ENCODE data around the gene SH3GL1. TPM values are rescaled to one million over a fixed set of nuclear protein-coding genes. Genes with fewer than 3 reads are reported as not detected.

The SH3GL1 gene
- total RNA-seq, 2 experiments from 2014 or later, result 39.3 to 40.9 TPM

DNA sequence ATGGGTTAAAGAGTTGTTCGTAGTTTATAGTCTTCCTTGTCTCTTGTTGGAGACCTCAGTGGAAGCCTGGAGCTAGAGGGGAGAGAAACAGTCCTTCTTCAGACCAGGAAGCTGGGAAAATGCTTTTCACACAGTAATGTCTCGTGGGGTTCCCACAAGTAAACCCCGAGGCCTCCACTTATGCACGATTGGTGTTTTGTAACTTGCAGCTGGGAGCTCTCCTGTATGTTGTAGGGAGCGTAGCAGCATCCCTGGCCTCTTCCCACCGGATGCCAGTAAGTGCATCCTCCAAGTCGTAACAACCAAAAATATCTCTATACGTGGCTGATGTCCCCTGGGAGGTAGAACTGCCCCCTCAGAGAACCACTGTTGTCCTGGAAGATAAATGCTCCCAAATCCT is 5.6 kb upstream of the SH3GL1 start:
- intact Hi-C loops (cut with DNase I, micrococcal nuclease), result loop anchor here in 1 of 2 experiments (10.0 kb wide), 2 partner anchors 389 to 1219 kb away; partner anchors contain the start of genes FEM1A, SAFB and SAFB2
- peak overlapping the region; percentile 63 for H3K4me3 Mint-ChIP-seq
- H3K4me1 ChIP-seq (ENCODE audit: insufficient read depth, low read length), result peaks cover 19% of the 10 kb centered on the region
- no peak overlapping the region for H3K27ac ChIP-seq (ENCODE audit: low read depth in 1 of 2, low read length in 2 of 2)
- ATAC-seq (ENCODE audit: poor library complexity), result no peak
- H3K27ac Mint-ChIP-seq, result no peak overlapping the region
- ChIA-PET CTCF (no interaction called here), POLR2A (no interaction called here)
- no peaks in the 10 kb centered on the region for H3K9me3 ChIP-seq (ENCODE audit: control insufficient read depth in 1 of 2, insufficient read depth in 1 of 2, low read length in 2 of 2)
- peaks cover 7% of the 10 kb centered on the region for H3K36me3 ChIP-seq (ENCODE audit: insufficient read depth, low read length)
- H3K27me3 Mint-ChIP-seq, result no peaks in the 10 kb centered on the region
- H3K4me1 Mint-ChIP-seq (ENCODE audit: low read depth), result peaks cover 29% of the 10 kb centered on the region
- DNase-seq, result no peak
- H3K36me3 Mint-ChIP-seq (ENCODE audit: low read depth), result peaks cover 16% of the 10 kb centered on the region
- TF ChIP-seq CTCF (IDR thresholded peaks at IDR 0.05), result no peak
- H3K9me3 Mint-ChIP-seq, result no peaks in the 10 kb centered on the region
- H3K4me3 ChIP-seq (ENCODE audit: low read length), result no peak overlapping the region
- H3K27me3 ChIP-seq (ENCODE audit: control insufficient read depth in 1 of 2, insufficient read depth in 2 of 2, low read length in 2 of 2), result no peaks in the 10 kb centered on the region

DNA sequence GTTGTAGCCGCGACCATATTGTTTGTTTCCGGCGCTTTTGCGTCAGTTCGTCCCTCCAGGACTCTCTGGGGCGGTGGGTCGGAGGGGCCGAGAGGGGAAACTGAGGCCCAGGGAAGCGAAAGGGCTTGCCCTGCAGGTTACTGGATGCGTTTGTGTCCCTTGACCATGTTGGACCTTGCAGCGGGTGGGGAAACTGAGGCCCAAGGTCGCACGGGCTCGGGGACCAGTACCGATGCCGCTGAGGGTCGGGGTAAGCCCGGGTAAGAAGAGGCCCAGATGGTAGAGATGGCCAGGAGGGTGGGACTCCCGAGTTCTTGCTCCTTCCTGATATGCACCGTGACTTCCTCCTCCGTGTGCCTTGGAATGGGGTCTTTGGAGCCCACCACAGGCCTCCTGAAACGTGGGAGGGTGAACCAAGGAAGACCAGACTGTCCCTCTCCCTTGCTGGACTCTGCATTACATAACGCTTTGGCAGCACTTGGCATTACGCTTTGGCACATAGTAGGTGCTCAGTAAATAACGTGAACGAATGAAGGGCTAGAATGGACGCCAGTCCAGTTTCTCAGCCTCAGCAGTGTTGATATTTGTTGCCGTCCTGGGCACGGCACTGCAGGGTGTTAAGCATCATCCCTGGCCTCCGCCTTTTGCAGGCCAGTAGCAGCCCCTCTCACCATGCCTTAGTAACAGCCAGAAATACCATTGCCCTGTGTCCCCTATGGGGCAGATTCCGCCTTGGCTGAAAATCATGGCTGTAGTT is 2.8 kb upstream of the SH3GL1 start:
- H3K4me3 Mint-ChIP-seq, result peak overlapping the region; percentile 86
- ATAC-seq (ENCODE audit: poor library complexity) (no peak), DNase-seq (no peak)
- H3K27ac Mint-ChIP-seq, result peak overlapping the region; percentile 69
- no peaks in the 10 kb centered on the region for H3K9me3 Mint-ChIP-seq
- peaks cover 41% of the 10 kb centered on the region for H3K4me1 ChIP-seq (ENCODE audit: insufficient read depth, low read length)
- H3K4me3 ChIP-seq (ENCODE audit: low read length), result peak overlapping the region; percentile 85
- no peaks in the 10 kb centered on the region for H3K27me3 ChIP-seq (ENCODE audit: control insufficient read depth in 1 of 2, insufficient read depth in 2 of 2, low read length in 2 of 2)
- H3K36me3 ChIP-seq (ENCODE audit: insufficient read depth, low read length), result peaks cover under 1% of the 10 kb centered on the region
- no peak for TF ChIP-seq CTCF (IDR thresholded peaks at IDR 0.05)
- ChIA-PET POLR2A (interaction anchor here (0.8 to 3.3 kb wide), 4 partner anchors 33 to 135 kb away, joined by 3 to 33 read pairs (median 22); partner anchors contain the start of genes HDGFL2 and MPND), CTCF (interaction anchor here (1.3 to 3.2 kb wide), 2 partner anchors 34 to 35 kb away, joined by 3 to 63 read pairs; no protein-coding TSS in a partner anchor)
- H3K27me3 Mint-ChIP-seq, result no peaks in the 10 kb centered on the region
- intact Hi-C loops (cut with DNase I, micrococcal nuclease), result loop anchor here (2.0 to 10.0 kb wide), 8 partner anchors 54 to 1222 kb away; partner anchors contain the start of genes EEF2 (in 1 of the 2), FEM1A (in 1 of the 2), MPND (in 1 of the 2) and PIAS4 (in 1 of the 2)
- no peaks in the 10 kb centered on the region for H3K9me3 ChIP-seq (ENCODE audit: control insufficient read depth in 1 of 2, insufficient read depth in 1 of 2, low read length in 2 of 2)
- H3K36me3 Mint-ChIP-seq (ENCODE audit: low read depth), result peaks cover 16% of the 10 kb centered on the region
- H3K27ac ChIP-seq (ENCODE audit: low read depth in 1 of 2, low read length in 2 of 2), result peak overlapping the region in 1 of 2 donors; percentile 41
- H3K4me1 Mint-ChIP-seq (ENCODE audit: low read depth), result peaks cover 52% of the 10 kb centered on the region

DNA sequence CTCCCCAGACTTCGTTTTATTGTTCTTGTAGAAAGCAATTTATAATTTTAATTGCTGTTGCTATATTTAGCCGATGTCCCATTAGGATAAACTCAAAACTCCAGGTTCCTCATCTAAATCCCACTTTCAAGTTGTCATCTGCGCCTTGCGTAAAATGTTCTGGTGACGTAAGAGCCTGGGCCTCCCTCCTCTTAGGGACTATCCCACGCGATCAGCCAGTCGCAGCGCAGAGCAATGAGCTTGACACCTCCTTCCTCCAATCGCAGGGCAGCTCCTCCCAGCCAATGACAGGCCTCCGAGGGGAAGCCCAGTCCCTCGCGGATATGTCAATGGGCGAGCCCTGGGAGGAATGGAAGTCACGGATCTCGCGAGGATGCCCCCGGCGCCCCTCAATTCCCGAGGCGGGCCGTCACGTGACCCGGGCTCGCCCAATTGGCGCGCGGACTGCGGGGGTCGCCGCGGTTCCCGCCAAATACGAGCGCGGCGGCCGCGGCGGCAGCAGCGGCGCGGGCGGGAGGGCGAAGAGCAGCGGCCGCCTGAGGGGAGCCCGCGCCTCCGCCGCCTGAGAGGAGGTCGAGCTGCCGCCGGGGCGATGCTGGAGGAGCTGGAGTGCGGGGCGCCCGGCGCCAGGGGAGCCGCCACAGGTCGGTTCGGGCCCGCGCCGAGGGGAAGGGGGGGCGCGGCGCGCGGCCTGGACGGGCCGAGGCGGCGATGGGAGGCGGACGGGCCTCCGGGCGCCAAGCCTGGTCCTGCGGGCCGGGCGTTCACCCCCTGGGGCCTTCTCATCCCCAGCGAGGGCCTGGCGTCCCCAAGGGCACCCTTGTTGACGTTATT is 2.0 kb upstream of the SH3GL1 start, which contains the start of gene CHAF1A:
CHAF1A (plus strand) TSS at position 470 of the 834 bp plus-strand sequence; CDS start at position 593, 123 bp downstream.
- ChIA-PET POLR2A (interaction anchor here (0.5 to 3.3 kb wide), 13 partner anchors 22 to 1318 kb away, joined by 3 to 33 read pairs (median 5); partner anchors contain the start of genes CATSPERD, DPP9, EEF2 and FEM1A), CTCF (interaction anchor here (1.3 to 3.2 kb wide), 3 partner anchors 34 to 155 kb away, joined by 3 to 63 read pairs (median 4); partner anchors contain the start of gene YJU2)
- Mint-ChIP-seq H3K27ac (peak within 1 kb of the TSS; percentile 95), H3K36me3 (ENCODE audit: low read depth) (peaks cover 16% of the 10 kb centered on the region), H3K9me3 (no peaks in the 10 kb centered on the region), H3K27me3 (no peaks in the 10 kb centered on the region), H3K4me1 (ENCODE audit: low read depth) (peaks cover 56% of the 10 kb centered on the region), H3K4me3 (peak within 1 kb of the TSS; percentile 91)
- Histone ChIP-seq H3K4me3 (ENCODE audit: low read length) (peak within 1 kb of the TSS; percentile 85), H3K27ac (ENCODE audit: low read depth in 1 of 2, low read length in 2 of 2) (peak within 1 kb of the TSS; percentile 82 to 93), H3K4me1 (ENCODE audit: insufficient read depth, low read length) (peaks cover 49% of the 10 kb centered on the region), H3K9me3 (ENCODE audit: control insufficient read depth in 1 of 2, insufficient read depth in 1 of 2, low read length in 2 of 2) (no peaks in the 10 kb centered on the region), H3K27me3 (ENCODE audit: control insufficient read depth in 1 of 2, insufficient read depth in 2 of 2, low read length in 2 of 2) (no peaks in the 10 kb centered on the region), H3K36me3 (ENCODE audit: insufficient read depth, low read length) (peaks cover 8% of the 10 kb centered on the region)
- intact Hi-C loops (cut with DNase I, micrococcal nuclease), result loop anchor here (1.0 to 10.0 kb wide), 13 partner anchors 55 to 1222 kb away; partner anchors contain the start of genes UBXN6 (in 2 of the 2), EEF2 (in 1 of the 2), FEM1A (in 1 of the 2) and HDGFL2 (in 1 of the 2)
- DNase-seq, result peak; percentile 95 to 100 (median 98)
- ATAC-seq (ENCODE audit: poor library complexity), result peak; percentile 90
- no peak for TF ChIP-seq CTCF (IDR thresholded peaks at IDR 0.05)

All from CD4-positive, alpha-beta T cell (primary cell).